GM19239 (cell line): ENCODE measurements around the gene EXTL2.
"Not testable (repeated sequence)": the region's sequence is repeated elsewhere in the genome, so short reads cannot be mapped to it uniquely, and the experiment has no call there.

Source experiments
- DNase-seq: peaks from one replicate; pipeline ENCODE4 v3.0.0; 2011; ENCODE audit warnings: low spot score; ENCODE audit not compliant: insufficient read length
- FAIRE-seq: peaks from 2 replicates; lab custom pipeline; 2011; peaks lifted over from hg19 to GRCh38; lab: Jason Lieb, UNC

The EXTL2 gene

DNA sequence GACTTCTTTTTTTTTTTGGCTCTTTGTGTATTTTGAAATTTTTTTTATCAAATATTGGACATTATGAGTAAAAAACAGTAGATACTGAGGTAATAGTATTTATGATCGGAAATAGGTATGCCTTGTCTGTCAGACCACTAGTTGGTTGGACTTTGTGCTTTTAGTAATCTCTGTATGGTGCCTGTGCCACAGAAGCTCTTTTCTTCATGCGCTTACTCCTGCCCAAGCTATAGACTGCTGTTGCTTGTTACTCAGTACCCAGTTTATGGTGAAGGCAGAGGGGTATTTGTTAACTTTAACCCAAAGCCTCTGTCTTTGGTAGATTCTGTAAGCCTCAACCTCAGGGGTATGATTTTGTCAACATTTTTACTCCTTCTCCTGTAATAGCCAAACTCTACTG lies 9.9 kb upstream of the EXTL2 start:
- DNase-seq (no peak), FAIRE-seq (no peak)

GRCh38 chr1:100903777-100904176 lies 9.1 kb upstream of the EXTL2 start:
- FAIRE-seq = no peak
- no peak for DNase-seq

DNA sequence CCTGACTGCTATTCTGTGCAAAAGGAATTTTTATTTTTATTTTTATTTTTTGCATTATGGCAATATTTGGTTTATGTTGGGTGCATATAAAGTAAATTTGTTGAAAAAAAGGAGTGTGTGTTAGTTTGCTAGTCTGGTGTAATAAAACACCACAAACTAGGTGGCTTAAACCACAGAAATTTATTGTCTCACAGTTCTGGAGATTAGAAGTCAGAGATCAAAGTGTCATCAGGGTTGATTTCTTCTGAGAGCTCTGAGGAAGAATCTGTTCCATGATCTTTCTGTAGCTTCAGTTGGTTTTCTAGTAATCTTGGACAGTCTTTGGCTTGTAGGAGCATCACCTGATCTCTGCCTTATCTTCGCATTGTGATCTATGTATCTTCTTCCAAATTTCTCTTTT lies 7.7 kb upstream of the EXTL2 start:
- DNase-seq (no peak), FAIRE-seq (no peak)

DNA sequence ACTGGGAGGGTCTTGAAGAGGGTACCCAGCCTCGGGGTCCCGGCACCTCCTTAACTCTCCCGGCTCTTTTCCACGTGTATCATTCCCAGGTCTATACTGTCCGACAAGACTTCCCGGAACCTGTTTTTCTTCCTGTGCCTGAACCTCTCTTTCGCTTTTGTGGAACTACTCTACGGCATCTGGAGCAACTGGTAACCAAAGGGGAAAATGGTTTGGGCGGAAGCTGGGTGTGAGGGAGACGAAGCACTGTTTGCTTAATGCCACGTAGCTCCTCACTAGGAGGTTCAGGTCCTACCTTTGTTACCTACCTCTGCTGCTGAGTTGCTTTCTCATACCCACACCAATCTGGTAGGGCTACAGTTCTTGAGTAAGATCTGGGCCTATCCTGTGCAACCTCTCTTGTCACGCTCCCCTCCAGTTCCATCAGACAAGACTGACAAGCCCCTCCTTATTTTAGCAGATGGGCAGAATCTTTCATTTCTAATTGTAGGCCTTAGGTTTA lies 1.9 kb upstream of the EXTL2 start:
- FAIRE-seq = peak; percentile 72

GRCh38 chr1:100895540-100896480 lies 1.2 kb upstream of the EXTL2 start, which contains the start of gene SLC30A7:
Gene SLC30A7 (plus strand): TSS chr1:100896090. CDS start chr1:100896263, 173 bp downstream.
- DNase-seq (peak; percentile 53), FAIRE-seq (peak; percentile 83)

More for the DNA sequence above, 1.9 kb upstream of the EXTL2 start:
- no peak for DNase-seq

GRCh38 chr1:100893718-100894117 lies 924 bp downstream of the EXTL2 start:
- DNase-seq (no peak), FAIRE-seq (no peak)

DNA sequence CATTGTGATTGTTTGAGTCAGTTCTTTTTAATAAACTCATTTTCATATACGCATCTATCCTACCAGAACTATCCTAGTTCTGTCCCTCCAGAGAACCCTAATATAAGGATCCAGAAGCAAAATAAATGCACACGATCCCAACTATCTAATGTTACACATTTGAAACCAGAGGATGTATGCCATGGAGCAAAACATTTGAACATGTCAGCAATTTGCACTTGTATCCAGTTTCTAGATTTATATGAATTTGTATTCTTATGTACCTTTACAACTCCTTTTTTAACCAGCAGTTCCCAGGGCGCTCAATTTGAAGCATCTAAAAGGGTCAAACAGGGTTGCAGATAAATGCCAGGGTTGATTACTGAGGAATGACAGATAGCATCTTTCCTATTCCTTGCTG lies 2.1 kb downstream of the EXTL2 start:
- no peak for FAIRE-seq
- no peak for DNase-seq

GRCh38 chr1:100891380-100891779 lies 3.3 kb downstream of the EXTL2 start:
- DNase-seq (no peak), FAIRE-seq (no peak)

DNA sequence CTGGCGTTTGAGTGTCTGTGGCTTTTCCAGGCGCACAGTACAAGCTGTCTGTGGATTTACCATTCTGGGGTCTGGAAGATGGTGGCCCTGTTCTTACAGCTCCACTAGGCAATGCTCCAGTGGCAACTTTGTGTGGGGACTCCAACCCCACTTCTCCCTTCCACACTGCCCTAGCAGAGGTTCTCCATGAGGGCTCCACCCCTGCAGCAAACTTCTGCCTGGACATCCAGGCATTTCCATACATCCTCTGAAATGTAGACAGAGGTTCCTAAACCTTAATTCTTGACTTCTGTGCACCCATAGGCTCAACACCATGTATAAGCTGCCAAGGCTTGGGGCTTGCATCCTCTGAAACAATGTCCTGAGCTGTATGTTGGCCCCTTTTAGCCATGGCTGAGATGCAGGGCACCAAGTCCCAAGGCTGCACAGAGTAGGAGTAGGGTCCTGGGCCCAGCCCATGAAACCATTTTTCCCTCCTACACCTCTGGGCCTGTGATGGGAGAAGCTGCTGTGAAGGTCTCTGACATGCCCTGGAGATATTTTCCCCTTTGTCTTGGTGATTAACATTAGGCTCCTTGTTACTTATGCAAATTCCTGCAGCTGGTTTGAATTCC lies 4.7 kb downstream of the EXTL2 start:
- not testable (repeated sequence) for FAIRE-seq, DNase-seq

DNA sequence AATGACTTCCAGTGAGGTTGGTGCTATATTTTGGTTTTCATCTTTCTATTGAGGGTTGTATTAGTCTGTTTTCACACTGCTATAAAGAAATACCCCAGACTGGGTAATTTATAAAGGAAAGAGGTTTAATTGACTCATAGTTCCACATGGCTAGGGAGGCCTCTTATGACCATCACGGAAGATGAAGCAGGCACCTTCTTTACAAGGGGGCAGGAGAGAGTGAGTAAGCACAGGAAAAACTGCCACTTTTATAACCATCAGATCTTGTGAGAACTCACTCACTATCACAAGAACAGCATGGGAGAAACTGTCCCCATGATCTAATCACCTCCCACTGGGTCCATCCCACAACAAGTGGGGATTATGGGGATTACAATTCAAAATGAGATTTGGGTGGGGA lies 5.6 kb downstream of the EXTL2 start:
- not testable (repeated sequence) for FAIRE-seq, DNase-seq

- FAIRE-seq (no peak), DNase-seq (no peak)
Measured at GRCh38 chr1:100883963-100884362, 10.7 kb downstream of the EXTL2 start.

DNA sequence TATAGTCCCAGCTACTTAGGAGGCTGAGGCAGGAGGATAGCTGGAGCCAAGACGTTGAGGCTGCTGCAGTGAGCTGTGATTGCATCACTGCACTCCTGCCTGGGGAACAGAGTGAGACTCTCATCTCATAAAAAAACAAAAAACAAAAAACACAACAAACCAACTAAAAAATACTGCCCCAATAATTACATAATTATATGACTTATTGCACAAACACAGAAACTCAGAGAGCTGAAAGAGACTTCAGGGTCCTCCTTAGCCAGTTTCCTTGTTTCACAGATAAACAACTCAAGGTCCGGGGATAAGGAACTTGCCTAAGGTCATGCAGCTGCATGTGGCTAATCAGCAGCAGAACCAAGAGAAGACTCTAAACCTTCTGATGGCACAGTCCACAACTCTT lies 11.9 kb downstream of the EXTL2 start:
- no peak for DNase-seq

GRCh38 chr1:100881687-100882086 lies 13.0 kb downstream of the EXTL2 start:
- DNase-seq = no peak
- no peak for FAIRE-seq

More for the DNA sequence above, 11.9 kb downstream of the EXTL2 start:
- no peak for FAIRE-seq

- DNase-seq (no peak), FAIRE-seq (no peak)
Measured at GRCh38 chr1:100879422-100879821, 15.2 kb downstream of the EXTL2 start.

- DNase-seq (no peak), FAIRE-seq (no peak)
Measured at GRCh38 chr1:100876291-100876690, 18.4 kb downstream of the EXTL2 start.

DNA sequence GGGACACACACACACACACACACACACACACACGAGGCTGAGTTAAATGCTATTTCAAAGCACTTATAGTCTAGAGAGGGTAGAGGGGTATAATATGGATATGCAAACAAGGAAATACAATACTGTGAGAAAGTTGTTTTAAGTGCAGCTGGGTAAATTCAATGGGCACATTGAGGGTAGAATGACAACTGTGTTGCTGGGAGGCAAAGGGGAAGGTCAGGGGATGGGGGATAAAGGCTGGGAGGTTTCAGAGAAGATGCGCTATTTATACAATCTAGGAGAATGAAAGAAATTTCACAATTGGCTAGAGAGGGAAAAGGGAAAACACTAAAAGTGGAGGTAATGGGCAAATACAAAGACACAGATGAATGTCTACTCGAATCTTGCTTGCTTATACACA lies 19.4 kb downstream of the EXTL2 start:
- FAIRE-seq = no peak

DNA sequence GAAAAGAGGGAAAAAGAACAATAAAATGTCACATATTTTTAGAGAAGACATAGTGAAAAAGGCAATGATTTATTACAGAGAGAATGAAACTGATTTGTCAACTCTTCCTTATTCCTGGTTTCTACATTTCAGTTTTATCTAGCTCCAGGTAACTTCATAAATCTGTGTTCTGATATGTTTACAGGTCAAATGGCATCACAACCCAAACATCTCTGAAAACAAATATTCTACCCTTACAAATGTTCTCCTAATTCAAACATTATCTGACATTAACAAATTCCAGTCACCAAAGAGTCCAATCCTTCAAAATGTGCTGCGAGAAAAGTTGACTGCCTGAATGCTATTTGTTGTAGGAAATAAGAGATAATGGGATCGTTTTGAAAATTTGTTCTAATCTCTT lies 20.2 kb downstream of the EXTL2 start:
- DNase-seq (no peak), FAIRE-seq (no peak)

More for the DNA sequence above, 19.4 kb downstream of the EXTL2 start:
- DNase-seq = no peak

- DNase-seq (no peak), FAIRE-seq (no peak)
Measured at GRCh38 chr1:100869996-100870395, 24.6 kb downstream of the EXTL2 start.

GRCh38 chr1:100868364-100868995 lies 26.2 kb downstream of the EXTL2 start:
- DNase-seq = no peak
- peak; percentile 78 for FAIRE-seq

GRCh38 chr1:100866901-100867206 lies 27.8 kb downstream of the EXTL2 start:
- FAIRE-seq (no peak), DNase-seq (no peak)
